HepG2 (cell line): ENCODE data around the gene DBNDD2.

Experiments used
- ARID2 ChIP-seq: sonication (generic); formaldehyde crosslinking; IDR thresholded peaks from 2 replicates; pipeline ENCODE4 v1.8.1; 2022; ENCODE audit warnings: mild to moderate bottlenecking, missing genetic modification reagents, borderline replicate concordance
- CTCF ChIP-seq: sonication (generic); formaldehyde crosslinking; IDR thresholded peaks from 2 replicates; pipeline ENCODE4 v1.5.0; 2020; ENCODE audit warnings: mild to moderate bottlenecking, missing genetic modification reagents, moderate library complexity
- JUND ChIP-seq: sonication (generic); formaldehyde crosslinking; IDR thresholded peaks from 2 replicates; pipeline ENCODE4 v1.8.0; 2022; ENCODE audit warnings: mild to moderate bottlenecking, missing genetic modification reagents
- MYC ChIP-seq: sonication (generic); formaldehyde crosslinking; IDR thresholded peaks from 2 replicates; pipeline ENCODE4 v1.9.0; 2021; ENCODE audit warnings: missing genetic modification reagents, borderline replicate concordance
- PHF21A ChIP-seq: sonication (generic); formaldehyde crosslinking; IDR thresholded peaks from 2 replicates; pipeline ENCODE4 v1.5.0; 2020; ENCODE audit warnings: mild to moderate bottlenecking, missing genetic modification reagents
- POLR2AphosphoS5 ChIP-seq: IDR thresholded peaks from 2 replicates; pipeline ENCODE4 v1.6.1; 2012; ENCODE audit warnings: low read depth, low read length
- RBM39 ChIP-seq: fragments of 200-400 bp; formaldehyde crosslinking; IDR thresholded peaks from one replicate; pipeline ENCODE4 v1.6.1; 2018; ENCODE audit warnings: antibody characterized with exemption, mild to moderate bottlenecking, low read depth, low read length; ENCODE audit not compliant: poor library complexity, severe bottlenecking
- TF ChIP-seq, protein P1 (sequence below): sonication (generic); formaldehyde crosslinking; IDR thresholded peaks from 2 replicates; pipeline ENCODE4 v1.4.0; 2020; ENCODE audit warnings: missing genetic modification reagents

GRCh38 chr20:45452772-45453691 lies 44.9 kb downstream of the DBNDD2 start:
- TF ChIP-seq POLR2AphosphoS5: no peak
- TF ChIP-seq PHF21A (CRISPR knock-in tag): no peak
- TF ChIP-seq, protein P1, sequence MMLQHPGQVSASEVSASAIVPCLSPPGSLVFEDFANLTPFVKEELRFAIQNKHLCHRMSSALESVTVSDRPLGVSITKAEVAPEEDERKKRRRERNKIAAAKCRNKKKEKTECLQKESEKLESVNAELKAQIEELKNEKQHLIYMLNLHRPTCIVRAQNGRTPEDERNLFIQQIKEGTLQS: no peak
- no peak for TF ChIP-seq ARID2
- TF ChIP-seq MYC: no peak
- TF ChIP-seq RBM39: no peak
- TF ChIP-seq JUND (CRISPR knock-in tag): no peak
- TF ChIP-seq CTCF (CRISPR knock-in tag): no peak
